ENCODE results near the gene LMO7.

LMO7 gene

GRCh38 chr13:75656425-75656989 is 20.4 kb downstream of the LMO7 start:
- H3K4me3 ChIP-seq (replicated peaks; ENCODE audit: low read depth, low read length), result no peak overlapping the region

GRCh38 chr13:75657111-75657510 is 21.0 kb downstream of the LMO7 start:
- no peak for DNase-seq (ENCODE audit: extremely low read depth, low read depth)
- no peak for TF ChIP-seq CTCF (IDR thresholded peaks at IDR 0.05; ENCODE audit: low read depth, low read length, missing control alignments)
- H3K4me3 ChIP-seq (replicated peaks; ENCODE audit: low read depth, low read length), result no peak overlapping the region

More at GRCh38 chr13:75656425-75656989, 20.4 kb downstream of the LMO7 start:
- TF ChIP-seq CTCF (IDR thresholded peaks at IDR 0.05; ENCODE audit: low read depth, low read length, missing control alignments), result no peak
- DNase-seq (ENCODE audit: extremely low read depth, low read depth), result no peak

GRCh38 chr13:75660694-75661093 is 24.6 kb downstream of the LMO7 start:
- no peak for DNase-seq (ENCODE audit: extremely low read depth, low read depth)
- no peak for TF ChIP-seq CTCF (IDR thresholded peaks at IDR 0.05; ENCODE audit: low read depth, low read length, missing control alignments)
- H3K4me3 ChIP-seq (replicated peaks; ENCODE audit: low read depth, low read length), result no peak overlapping the region

GRCh38 chr13:75661443-75661842 is 25.3 kb downstream of the LMO7 start:
- no peak for TF ChIP-seq CTCF (IDR thresholded peaks at IDR 0.05; ENCODE audit: low read depth, low read length, missing control alignments)

GRCh38 chr13:75666646-75667351 is 30.7 kb downstream of the LMO7 start:
- H3K4me3 ChIP-seq (replicated peaks; ENCODE audit: low read depth, low read length), result no peak overlapping the region
- no peak for DNase-seq (ENCODE audit: extremely low read depth, low read depth)
- no peak for TF ChIP-seq CTCF (IDR thresholded peaks at IDR 0.05; ENCODE audit: low read depth, low read length, missing control alignments)

More at GRCh38 chr13:75661443-75661842, 25.3 kb downstream of the LMO7 start:
- no peak for DNase-seq (ENCODE audit: extremely low read depth, low read depth)
- no peak overlapping the region for H3K4me3 ChIP-seq (replicated peaks; ENCODE audit: low read depth, low read length)

GRCh38 chr13:75669706-75670105 is 33.6 kb downstream of the LMO7 start:
- no peak for TF ChIP-seq CTCF (IDR thresholded peaks at IDR 0.05; ENCODE audit: low read depth, low read length, missing control alignments)
- DNase-seq (ENCODE audit: extremely low read depth, low read depth), result no peak

More at GRCh38 chr13:75669706-75670105, 33.6 kb downstream of the LMO7 start:
- H3K4me3 ChIP-seq (replicated peaks; ENCODE audit: low read depth, low read length), result no peak overlapping the region
